GM23338 (cell line): ENCODE results near the gene CDKAL1. TPM values are rescaled to one million over a fixed set of nuclear protein-coding genes. Genes with fewer than 3 reads are reported as not detected.

Experiments used
- ATAC-seq: fragments of 200-7000 bp; cut with Tn5 transposase; 3 replicates; pipeline ENCODE4 v1.9.1; 2020
- DNase-seq: peaks from one replicate; pipeline ENCODE4 v3.0.0-alpha.2; 2015; ENCODE audit warnings: low spot score
- H2AFZ ChIP-seq: fragments of 200-600 bp; sonication (generic); 2 replicates; pipeline ENCODE4 v1.8.0; 2016; ENCODE audit warnings: antibody characterized with exemption, mild to moderate bottlenecking, moderate library complexity
- H3F3A ChIP-seq: fragments of 200-600 bp; sonication (generic); replicated peaks from 2 replicates; pipeline ENCODE4 v1.8.0; 2017; ENCODE audit warnings: antibody characterized with exemption, mixed run types, low read depth
- H3K27ac ChIP-seq: fragments of 200-600 bp; sonication (generic); 2 replicates; pipeline ENCODE4 v1.6.1; 2016; ENCODE audit warnings: low read depth
- H3K27me3 ChIP-seq: fragments of 200-600 bp; sonication (generic); 2 replicates; pipeline ENCODE4 v1.8.0; 2016; ENCODE audit warnings: mild to moderate bottlenecking, mixed run types, moderate library complexity; ENCODE audit not compliant: insufficient read depth
- H3K36me3 ChIP-seq: fragments of 200-600 bp; sonication (generic); 2 replicates; pipeline ENCODE4 v1.8.0; 2016; ENCODE audit warnings: mild to moderate bottlenecking; ENCODE audit not compliant: insufficient read depth
- H3K4me1 ChIP-seq: fragments of 200-600 bp; sonication (generic); 2 replicates; pipeline ENCODE4 v1.8.0; 2016; ENCODE audit warnings: mild to moderate bottlenecking, moderate library complexity; ENCODE audit not compliant: insufficient read depth
- H3K4me2 ChIP-seq: fragments of 200-600 bp; sonication (generic); 2 replicates; pipeline ENCODE4 v1.7.1; 2017; ENCODE audit warnings: mixed run types
- H3K4me3 ChIP-seq: fragments of 200-600 bp; sonication (generic); 2 replicates; pipeline ENCODE4 v1.6.1; 2016; ENCODE audit warnings: mixed run types
- H3K79me2 ChIP-seq: fragments of 200-600 bp; sonication (generic); replicated peaks from 2 replicates; pipeline ENCODE4 v1.8.0; 2017; ENCODE audit warnings: mild to moderate bottlenecking; ENCODE audit not compliant: insufficient read depth
- H3K9me2 ChIP-seq: fragments of 200-600 bp; sonication (generic); 2 replicates; pipeline ENCODE4 v1.8.0; 2017; ENCODE audit not compliant: insufficient read depth
- H4K20me1 ChIP-seq: fragments of 200-600 bp; sonication (generic); replicated peaks from 2 replicates; pipeline ENCODE4 v1.8.0; 2017; ENCODE audit warnings: mild to moderate bottlenecking; ENCODE audit not compliant: insufficient read depth
- H3K27ac Mint-ChIP-seq: 2 replicates; pipeline ENCODE4 v1.8.0; 2020; ENCODE audit warnings: inconsistent platforms, mild to moderate bottlenecking, moderate library complexity, mixed read lengths
- H3K27me3 Mint-ChIP-seq: 3 replicates; pipeline ENCODE4 v1.8.0; 2022; ENCODE audit warnings: low read depth, mild to moderate bottlenecking, moderate library complexity, mixed read lengths, inconsistent platforms; ENCODE audit not compliant: insufficient read depth, poor library complexity
- H3K36me3 Mint-ChIP-seq: 3 replicates; pipeline ENCODE4 v1.8.0; 2021; ENCODE audit warnings: low read depth, mild to moderate bottlenecking, inconsistent platforms, moderate library complexity, mixed read lengths
- H3K4me1 Mint-ChIP-seq: 3 replicates; pipeline ENCODE4 v1.8.0; 2020; ENCODE audit warnings: mild to moderate bottlenecking, inconsistent platforms, mixed read lengths
- H3K4me3 Mint-ChIP-seq: 3 replicates; pipeline ENCODE4 v1.8.0; 2021; ENCODE audit warnings: moderate library complexity, mild to moderate bottlenecking, inconsistent platforms, mixed read lengths
- H3K9me3 Mint-ChIP-seq: 3 replicates; pipeline ENCODE4 v1.8.0; 2020; ENCODE audit warnings: moderate library complexity, mild to moderate bottlenecking, inconsistent platforms, mixed read lengths
- CREB1 ChIP-seq: fragments of 250-450 bp; sonication (Bioruptor Pico); IDR thresholded peaks from 2 replicates; pipeline ENCODE4 v1.5.0; 2020; ENCODE audit warnings: low read depth, mild to moderate bottlenecking, moderate library complexity
- CTCF ChIP-seq, 2 experiments: fragments of 200-600 bp in 1 of 2; sonication (generic) in 1 of 2; conservative IDR thresholded peaks; 2 replicates each; pipeline versions ENCODE4 v1.5.1 to v1.6.1; 2016 to 2017; ENCODE audit warnings: antibody characterized with exemption in 2 of 2, low read depth in 2 of 2, mild to moderate bottlenecking in 2 of 2, moderate library complexity in 1 of 2
- EZH2 ChIP-seq: fragments of 200-600 bp; sonication (generic); IDR thresholded peaks from one replicate; pipeline ENCODE4 v1.8.0; 2017; ENCODE audit warnings: antibody characterized with exemption, mild to moderate bottlenecking, low read depth; ENCODE audit not compliant: unreplicated experiment
- EZH2phosphoT487 ChIP-seq: fragments of 200-600 bp; sonication (generic); IDR thresholded peaks from one replicate; pipeline ENCODE4 v1.8.1; 2018; ENCODE audit warnings: antibody characterized with exemption; ENCODE audit not compliant: unreplicated experiment
- JUNB ChIP-seq: IDR thresholded peaks from one replicate; pipeline ENCODE4 v1.6.1; 2016; ENCODE audit warnings: antibody characterized with exemption; ENCODE audit not compliant: unreplicated experiment
- POLR2AphosphoS5 ChIP-seq: IDR thresholded peaks from 2 replicates; pipeline ENCODE4 v1.6.1; 2016; ENCODE audit warnings: antibody characterized with exemption, low read depth
- STAT1 ChIP-seq: IDR thresholded peaks from one replicate; pipeline ENCODE4 v1.6.1; 2016; ENCODE audit warnings: antibody characterized with exemption; ENCODE audit not compliant: unreplicated experiment
- ZNF114 ChIP-seq: fragments of 250-450 bp; sonication (Bioruptor Pico); IDR thresholded peaks from 2 replicates; pipeline ENCODE4 v1.5.0; 2020; ENCODE audit warnings: mild to moderate bottlenecking, moderate library complexity
- ZNF331 ChIP-seq: fragments of 250-450 bp; sonication (Bioruptor Pico); IDR thresholded peaks from 2 replicates; pipeline ENCODE4 v1.5.0; 2020; ENCODE audit warnings: low read depth, mild to moderate bottlenecking, moderate library complexity
- polyA plus RNA-seq: library from polyadenylated mRNA; unstranded; fragments of >200 nt; fragmentation: Nextera tagmentation; extraction: Ambion mirVana; gene quantifications from 2 replicates; pipeline ENCODE4 v1.2.1, GENCODE V29; 2016
- total RNA-seq: library from RNA; depleted of rRNA; stranded (reverse); fragments of >200 nt; shearing (Covaris generic); gene quantifications from 2 replicates; pipeline ENCODE4 v1.2.3, GENCODE V29; 2014
- TF ChIP-seq, protein P1 (sequence below): IDR thresholded peaks from 2 replicates; pipeline ENCODE4 v1.6.1; 2016; ENCODE audit warnings: antibody characterized with exemption
- TF ChIP-seq, protein P2 (sequence below): fragments of 250-450 bp; sonication (Bioruptor Pico); IDR thresholded peaks from 2 replicates; pipeline ENCODE4 v1.5.0; 2020; ENCODE audit warnings: mild to moderate bottlenecking, moderate library complexity

Gene CDKAL1
- total and polyA plus RNA-seq, 2 experiments from 2014 or later, result 17.8 to 35.0 TPM

DNA sequence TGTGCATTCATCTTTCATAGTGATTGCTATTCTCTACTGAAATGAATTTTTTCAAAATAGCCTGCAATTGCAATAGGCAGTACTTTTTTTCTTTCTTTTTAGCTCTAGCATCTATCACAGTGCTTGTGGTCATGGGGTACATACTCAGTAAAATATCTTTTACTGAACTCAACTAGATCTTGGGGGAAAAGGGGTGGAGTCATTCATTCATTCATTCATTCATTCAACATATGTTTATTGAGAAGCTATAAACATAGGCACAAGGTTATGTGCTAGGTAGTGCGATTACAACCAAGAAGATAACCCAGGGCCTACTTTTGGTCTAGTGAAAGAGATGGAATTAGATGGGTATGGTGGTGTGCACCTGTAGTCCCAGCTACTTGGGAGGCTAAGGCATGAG lies 1.4 kb upstream of the CDKAL1 start (continued):
- no peak for TF ChIP-seq POLR2AphosphoS5
- TF ChIP-seq EZH2phosphoT487, result no peak
- no peak for TF ChIP-seq STAT1
- TF ChIP-seq CTCF (conservative IDR thresholded peaks at IDR 0.05; ENCODE audit: low read depth in 2 of 2), result no peak
- no peak for TF ChIP-seq JUNB
- no peak for TF ChIP-seq CREB1 (CRISPR knock-in tag)
- TF ChIP-seq, protein P1, sequence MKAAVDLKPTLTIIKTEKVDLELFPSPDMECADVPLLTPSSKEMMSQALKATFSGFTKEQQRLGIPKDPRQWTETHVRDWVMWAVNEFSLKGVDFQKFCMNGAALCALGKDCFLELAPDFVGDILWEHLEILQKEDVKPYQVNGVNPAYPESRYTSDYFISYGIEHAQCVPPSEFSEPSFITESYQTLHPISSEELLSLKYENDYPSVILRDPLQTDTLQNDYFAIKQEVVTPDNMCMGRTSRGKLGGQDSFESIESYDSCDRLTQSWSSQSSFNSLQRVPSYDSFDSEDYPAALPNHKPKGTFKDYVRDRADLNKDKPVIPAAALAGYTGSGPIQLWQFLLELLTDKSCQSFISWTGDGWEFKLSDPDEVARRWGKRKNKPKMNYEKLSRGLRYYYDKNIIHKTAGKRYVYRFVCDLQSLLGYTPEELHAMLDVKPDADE, result no peak
- no peak for TF ChIP-seq ZNF114 (CRISPR knock-in tag)
- no peak for TF ChIP-seq ZNF331

DNA sequence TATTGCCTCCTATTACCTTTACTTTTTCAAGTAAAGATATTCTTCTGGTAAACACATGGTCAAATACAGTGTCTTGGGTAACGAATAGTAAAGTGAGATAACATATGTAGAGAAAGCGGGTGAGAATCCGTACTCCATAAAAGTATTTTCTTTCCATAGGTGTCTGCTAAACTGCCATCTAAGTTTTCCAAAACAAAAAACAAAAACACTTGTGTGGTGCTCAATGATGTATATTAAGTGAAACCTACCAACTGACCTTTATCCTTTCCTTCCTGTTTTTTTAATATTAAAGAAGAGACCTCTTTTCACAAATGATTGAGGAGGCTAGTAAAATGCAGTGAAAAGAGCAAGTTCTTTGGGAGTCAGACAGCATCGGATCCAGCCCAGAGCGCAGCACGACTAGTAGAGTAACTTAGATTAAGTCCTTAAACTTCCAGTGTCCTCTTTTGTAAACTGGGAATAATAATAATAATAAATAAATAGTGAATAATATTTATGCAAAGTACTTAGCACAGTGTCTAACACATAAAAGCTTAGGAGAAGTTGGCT lies 437 bp upstream of the CDKAL1 start:
- H3K4me1 Mint-ChIP-seq, result peaks cover 9% of the 10 kb centered on the region; the same call in 2 of the 3 replicates
- Histone ChIP-seq H3K4me2 (peak overlapping the region; percentile 87), H3K27me3 (no peaks in the 10 kb centered on the region), H3K4me3 (peak overlapping the region; percentile 75), H3F3A (no peaks in the 10 kb centered on the region), H3K27ac (peak overlapping the region; percentile 57), H3K79me2 (peaks cover 43% of the 10 kb centered on the region), H3K9me2 (no peaks in the 10 kb centered on the region), H3K4me1 (peaks cover 15% of the 10 kb centered on the region; the same call in 1 of the 2 replicates), H4K20me1 (peaks cover 1% of the 10 kb centered on the region), H3K36me3 (no peaks in the 10 kb centered on the region), H2AFZ (0 out of 2 replicates have a peak overlapping the region, but pooled peaks have one; percentile 1)
- TF ChIP-seq ZNF114 (CRISPR knock-in tag) (no peak), EZH2 (no peak)
- DNase-seq, result peak; percentile 44
- ATAC-seq, result peak; percentile 31
- peaks cover 7% of the 10 kb centered on the region for H3K27me3 Mint-ChIP-seq
- peak overlapping the region; percentile 98 for H3K27ac Mint-ChIP-seq
- peak overlapping the region; percentile 97 for H3K4me3 Mint-ChIP-seq
- peaks cover 5% of the 10 kb centered on the region; the same call in 1 of the 3 replicates for H3K36me3 Mint-ChIP-seq
- no peaks in the 10 kb centered on the region for H3K9me3 Mint-ChIP-seq

- Mint-ChIP-seq H3K9me3 (no peaks in the 10 kb centered on the region), H3K4me1 (peaks cover 9% of the 10 kb centered on the region; the same call in 2 of the 3 replicates), H3K36me3 (peaks cover 10% of the 10 kb centered on the region; the same call in 1 of the 3 replicates), H3K4me3 (no peak overlapping the region), H3K27ac (no peak overlapping the region), H3K27me3 (peaks cover 6% of the 10 kb centered on the region)
- Histone ChIP-seq H3K36me3 (no peaks in the 10 kb centered on the region), H2AFZ (no peak overlapping the region), H3K4me1 (peaks cover 15% of the 10 kb centered on the region; the same call in 1 of the 2 replicates), H4K20me1 (peaks cover 8% of the 10 kb centered on the region), H3K27me3 (no peaks in the 10 kb centered on the region), H3K79me2 (peaks cover 85% of the 10 kb centered on the region), H3F3A (no peaks in the 10 kb centered on the region), H3K4me3 (no peak overlapping the region), H3K4me2 (no peak overlapping the region), H3K9me2 (no peaks in the 10 kb centered on the region), H3K27ac (peak overlapping the region; percentile 45; the same call in 1 of the 2 replicates)
- DNase-seq (no peak), ATAC-seq (no peak)
- TF ChIP-seq ZNF331 (no peak), ZNF114 (CRISPR knock-in tag) (no peak)
- TF ChIP-seq, protein P2, sequence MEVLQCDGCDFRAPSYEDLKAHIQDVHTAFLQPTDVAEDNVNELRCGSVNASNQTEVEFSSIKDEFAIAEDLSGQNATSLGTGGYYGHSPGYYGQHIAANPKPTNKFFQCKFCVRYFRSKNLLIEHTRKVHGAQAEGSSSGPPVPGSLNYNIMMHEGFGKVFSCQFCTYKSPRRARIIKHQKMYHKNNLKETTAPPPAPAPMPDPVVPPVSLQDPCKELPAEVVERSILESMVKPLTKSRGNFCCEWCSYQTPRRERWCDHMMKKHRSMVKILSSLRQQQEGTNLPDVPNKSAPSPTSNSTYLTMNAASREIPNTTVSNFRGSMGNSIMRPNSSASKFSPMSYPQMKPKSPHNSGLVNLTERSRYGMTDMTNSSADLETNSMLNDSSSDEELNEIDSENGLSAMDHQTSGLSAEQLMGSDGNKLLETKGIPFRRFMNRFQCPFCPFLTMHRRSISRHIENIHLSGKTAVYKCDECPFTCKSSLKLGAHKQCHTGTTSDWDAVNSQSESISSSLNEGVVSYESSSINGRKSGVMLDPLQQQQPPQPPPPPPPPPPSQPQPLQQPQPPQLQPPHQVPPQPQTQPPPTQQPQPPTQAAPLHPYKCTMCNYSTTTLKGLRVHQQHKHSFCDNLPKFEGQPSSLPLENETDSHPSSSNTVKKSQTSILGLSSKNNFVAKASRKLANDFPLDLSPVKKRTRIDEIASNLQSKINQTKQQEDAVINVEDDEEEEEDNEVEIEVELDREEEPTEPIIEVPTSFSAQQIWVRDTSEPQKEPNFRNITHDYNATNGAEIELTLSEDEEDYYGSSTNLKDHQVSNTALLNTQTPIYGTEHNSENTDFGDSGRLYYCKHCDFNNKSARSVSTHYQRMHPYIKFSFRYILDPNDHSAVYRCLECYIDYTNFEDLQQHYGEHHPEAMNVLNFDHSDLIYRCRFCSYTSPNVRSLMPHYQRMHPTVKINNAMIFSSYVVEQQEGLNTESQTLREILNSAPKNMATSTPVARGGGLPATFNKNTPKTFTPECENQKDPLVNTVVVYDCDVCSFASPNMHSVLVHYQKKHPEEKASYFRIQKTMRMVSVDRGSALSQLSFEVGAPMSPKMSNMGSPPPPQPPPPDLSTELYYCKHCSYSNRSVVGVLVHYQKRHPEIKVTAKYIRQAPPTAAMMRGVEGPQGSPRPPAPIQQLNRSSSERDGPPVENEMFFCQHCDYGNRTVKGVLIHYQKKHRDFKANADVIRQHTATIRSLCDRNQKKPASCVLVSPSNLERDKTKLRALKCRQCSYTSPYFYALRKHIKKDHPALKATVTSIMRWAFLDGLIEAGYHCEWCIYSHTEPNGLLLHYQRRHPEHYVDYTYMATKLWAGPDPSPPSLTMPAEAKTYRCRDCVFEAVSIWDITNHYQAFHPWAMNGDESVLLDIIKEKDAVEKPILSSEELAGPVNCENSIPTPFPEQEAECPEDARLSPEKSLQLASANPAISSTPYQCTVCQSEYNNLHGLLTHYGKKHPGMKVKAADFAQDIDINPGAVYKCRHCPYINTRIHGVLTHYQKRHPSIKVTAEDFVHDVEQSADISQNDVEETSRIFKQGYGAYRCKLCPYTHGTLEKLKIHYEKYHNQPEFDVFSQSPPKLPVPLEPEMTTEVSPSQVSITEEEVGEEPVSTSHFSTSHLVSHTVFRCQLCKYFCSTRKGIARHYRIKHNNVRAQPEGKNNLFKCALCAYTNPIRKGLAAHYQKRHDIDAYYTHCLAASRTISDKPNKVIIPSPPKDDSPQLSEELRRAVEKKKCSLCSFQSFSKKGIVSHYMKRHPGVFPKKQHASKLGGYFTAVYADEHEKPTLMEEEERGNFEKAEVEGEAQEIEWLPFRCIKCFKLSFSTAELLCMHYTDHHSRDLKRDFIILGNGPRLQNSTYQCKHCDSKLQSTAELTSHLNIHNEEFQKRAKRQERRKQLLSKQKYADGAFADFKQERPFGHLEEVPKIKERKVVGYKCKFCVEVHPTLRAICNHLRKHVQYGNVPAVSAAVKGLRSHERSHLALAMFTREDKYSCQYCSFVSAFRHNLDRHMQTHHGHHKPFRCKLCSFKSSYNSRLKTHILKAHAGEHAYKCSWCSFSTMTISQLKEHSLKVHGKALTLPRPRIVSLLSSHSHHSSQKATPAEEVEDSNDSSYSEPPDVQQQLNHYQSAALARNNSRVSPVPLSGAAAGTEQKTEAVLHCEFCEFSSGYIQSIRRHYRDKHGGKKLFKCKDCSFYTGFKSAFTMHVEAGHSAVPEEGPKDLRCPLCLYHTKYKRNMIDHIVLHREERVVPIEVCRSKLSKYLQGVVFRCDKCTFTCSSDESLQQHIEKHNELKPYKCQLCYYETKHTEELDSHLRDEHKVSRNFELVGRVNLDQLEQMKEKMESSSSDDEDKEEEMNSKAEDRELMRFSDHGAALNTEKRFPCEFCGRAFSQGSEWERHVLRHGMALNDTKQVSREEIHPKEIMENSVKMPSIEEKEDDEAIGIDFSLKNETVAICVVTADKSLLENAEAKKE (CRISPR knock-in tag), result no peak
Observed at GRCh38 chr6:20538131-20538662, 3.9 kb downstream of the CDKAL1 start.
